OCI-LY7 (cell line): ENCODE results near the gene OTOF.

Experiments used
- CTCF ChIP-seq: fragments of 200-600 bp; sonication (generic); conservative IDR thresholded peaks from 2 replicates; pipeline ENCODE4 v1.5.1; 2014; ENCODE audit warnings: mild to moderate bottlenecking, antibody characterized with exemption, low read length, moderate library complexity, mixed read lengths
- EZH2phosphoT487 ChIP-seq: fragments of 200-600 bp; sonication (generic); IDR thresholded peaks from 2 replicates; pipeline ENCODE4 v1.6.1; 2018; ENCODE audit warnings: low read depth, borderline replicate concordance, mild to moderate bottlenecking, mixed run types, antibody characterized with exemption, low read length, moderate library complexity, mixed read lengths

DNA sequence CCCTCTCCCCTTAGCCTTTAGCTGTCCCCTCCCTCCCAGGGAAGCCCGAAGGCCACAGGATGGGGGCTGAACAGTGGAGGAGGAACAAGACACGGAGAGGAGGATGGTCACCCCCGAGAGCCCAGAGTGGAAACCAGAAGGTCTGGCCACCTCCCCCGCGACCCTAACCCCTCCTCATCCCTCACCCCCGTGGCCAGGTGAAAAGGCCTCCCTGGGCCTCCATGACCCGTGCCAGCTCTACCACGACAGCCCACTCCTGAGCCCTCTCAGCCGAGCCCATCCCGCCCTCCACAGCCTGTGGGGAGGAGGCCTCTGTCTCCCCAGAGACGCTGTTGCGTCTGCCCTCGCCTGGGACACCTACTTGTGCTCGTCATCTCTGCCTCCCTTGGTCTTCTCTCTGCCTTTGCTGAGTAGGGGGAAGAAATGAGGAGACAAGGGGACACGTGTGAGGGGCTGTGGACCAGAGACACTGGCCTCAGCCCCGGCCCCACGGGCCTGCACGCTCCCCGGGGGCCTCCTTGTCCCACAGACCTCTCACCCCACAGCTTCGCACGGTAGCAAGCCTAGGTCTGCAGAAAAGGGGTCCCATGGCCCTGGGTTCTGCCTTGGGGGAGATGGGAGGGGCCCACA, 32.5 kb upstream of the OTOF start:
- TF ChIP-seq CTCF (no peak), EZH2phosphoT487 (no peak)
